GM19099 (cell line): ENCODE measurements around the gene RASSF1.

Experiments
- POLR2A ChIP-seq: IDR thresholded peaks from 3 replicates; pipeline ENCODE4 v1.6.1; 2011; ENCODE audit warnings: low read depth; ENCODE audit not compliant: insufficient read length; ENCODE audit errors: extremely low read depth

RASSF1 gene

GRCh38 chr3:50373146-50374051 lies 32.8 kb upstream of the RASSF1 start:
- no peak for TF ChIP-seq POLR2A

- no peak for TF ChIP-seq POLR2A
These were observed 31.7 kb upstream of the RASSF1 start for GRCh38 chr3:50372349-50372748.

- TF ChIP-seq POLR2A = no peak
These were observed 30.6 kb upstream of the RASSF1 start for GRCh38 chr3:50371133-50371685.

GRCh38 chr3:50370594-50370993 lies 30.0 kb upstream of the RASSF1 start:
- TF ChIP-seq POLR2A = no peak

- TF ChIP-seq POLR2A = no peak
These were observed 28.5 kb upstream of the RASSF1 start for GRCh38 chr3:50369012-50369670.

GRCh38 chr3:50365842-50366220 lies 25.2 kb upstream of the RASSF1 start:
- TF ChIP-seq POLR2A = no peak

GRCh38 chr3:50365080-50365841 lies 24.6 kb upstream of the RASSF1 start:
- TF ChIP-seq POLR2A = peak; percentile 44

- TF ChIP-seq POLR2A = no peak
These were observed 24.0 kb upstream of the RASSF1 start for GRCh38 chr3:50364573-50365079.

- TF ChIP-seq POLR2A = no peak
These were observed 19.1 kb upstream of the RASSF1 start for GRCh38 chr3:50359760-50360110.

GRCh38 chr3:50358911-50359759 lies 18.5 kb upstream of the RASSF1 start, which contains the start of gene TMEM115:
Gene TMEM115, minus strand, starts transcription at chr3:50359521. Its CDS starts 458 bp downstream, at chr3:50359063.
- peak; percentile 57 for TF ChIP-seq POLR2A

GRCh38 chr3:50358355-50358910 lies 17.8 kb upstream of the RASSF1 start:
- TF ChIP-seq POLR2A = no peak

GRCh38 chr3:50357481-50357880 lies 16.8 kb upstream of the RASSF1 start:
- TF ChIP-seq POLR2A = no peak

GRCh38 chr3:50356553-50356952 lies 15.9 kb upstream of the RASSF1 start:
- no peak for TF ChIP-seq POLR2A
